Left lung (tissue), 10 donors: ENCODE data around the gene MED26. TPM values are rescaled to one million over a fixed set of nuclear protein-coding genes. Genes with fewer than 3 reads are reported as not detected.

ENCODE experiments used
- ATAC-seq: fragments of 200-7000 bp; cut with Tn5 transposase; one replicate; pipeline ENCODE4 v1.9.1; 2020; ENCODE audit warnings: moderate library complexity
- DNase-seq, 4 donors: peaks; one replicate each; pipeline ENCODE4 v3.0.0-alpha.2; 2013 to 2020
- H3K27ac ChIP-seq, 2 donors: fragments of 200-600 bp; sonication (generic) in 1 of 2; one replicate each; pipeline versions ENCODE4 v1.5.0 to v1.8.0; 2020 to 2021
- H3K27me3 ChIP-seq, 2 donors: fragments of 200-600 bp; sonication (generic) in 1 of 2; one replicate each; pipeline versions ENCODE4 v1.5.0 to v1.8.0; 2020 to 2021
- H3K36me3 ChIP-seq, 2 donors: fragments of 200-600 bp; sonication (generic) in 1 of 2; one replicate each; pipeline versions ENCODE4 v1.5.0 to v1.8.0; 2020 to 2021
- H3K4me1 ChIP-seq, 2 donors: fragments of 200-600 bp; one replicate each; pipeline ENCODE4 v1.8.0; 2021
- H3K4me3 ChIP-seq, 2 donors: fragments of 200-600 bp; sonication (generic) in 1 of 2; one replicate each; pipeline versions ENCODE4 v1.5.0 to v1.8.0; 2020 to 2021; ENCODE audit warnings: mild to moderate bottlenecking in 1 of 2
- H3K9me3 ChIP-seq, 2 donors: fragments of 200-600 bp; sonication (generic) in 1 of 2; one replicate each; pipeline versions ENCODE4 v1.5.0 to v1.8.0; 2020 to 2021
- intact Hi-C, 2 donors: fragments of 100-400 bp; cut with DNase I; formaldehyde crosslinking; loops; one replicate each; pipeline versions ENCODE4 v1.11.2 to v1.14.2; 2022
- polyA plus RNA-seq, 6 donors: library from polyadenylated mRNA; unstranded; fragments of 120-200 nt; gene quantifications; one replicate each; pipeline ENCODE4 v1.2.1, GENCODE V29; 2013; ENCODE audit not compliant: insufficient read length in 6 of 6
- total RNA-seq, 2 donors: library from RNA; stranded (reverse); fragmentation: NEBNext Ultra II Directional; extraction: Animal tissue kit (Norgen Biotek cat#: 25700); gene quantifications; one replicate each; pipeline ENCODE4 v1.2.1, GENCODE V29; 2021
- TF ChIP-seq, protein P1 (sequence below), 2 donors: fragments of 200-600 bp; sonication (generic) in 1 of 2; IDR thresholded peaks; one replicate each; pipeline versions ENCODE4 v1.5.0 to v1.8.0; 2021; ENCODE audit warnings: antibody characterized with exemption in 2 of 2
- donor health status: DM: no; HTN: yes; CAD: no.
- donor health status: DM: no; HTN: no; CAD: no.

MED26 gene
- total and polyA plus RNA-seq, 8 donors = 7.0 to 10.3 (median 8.8) TPM

DNA sequence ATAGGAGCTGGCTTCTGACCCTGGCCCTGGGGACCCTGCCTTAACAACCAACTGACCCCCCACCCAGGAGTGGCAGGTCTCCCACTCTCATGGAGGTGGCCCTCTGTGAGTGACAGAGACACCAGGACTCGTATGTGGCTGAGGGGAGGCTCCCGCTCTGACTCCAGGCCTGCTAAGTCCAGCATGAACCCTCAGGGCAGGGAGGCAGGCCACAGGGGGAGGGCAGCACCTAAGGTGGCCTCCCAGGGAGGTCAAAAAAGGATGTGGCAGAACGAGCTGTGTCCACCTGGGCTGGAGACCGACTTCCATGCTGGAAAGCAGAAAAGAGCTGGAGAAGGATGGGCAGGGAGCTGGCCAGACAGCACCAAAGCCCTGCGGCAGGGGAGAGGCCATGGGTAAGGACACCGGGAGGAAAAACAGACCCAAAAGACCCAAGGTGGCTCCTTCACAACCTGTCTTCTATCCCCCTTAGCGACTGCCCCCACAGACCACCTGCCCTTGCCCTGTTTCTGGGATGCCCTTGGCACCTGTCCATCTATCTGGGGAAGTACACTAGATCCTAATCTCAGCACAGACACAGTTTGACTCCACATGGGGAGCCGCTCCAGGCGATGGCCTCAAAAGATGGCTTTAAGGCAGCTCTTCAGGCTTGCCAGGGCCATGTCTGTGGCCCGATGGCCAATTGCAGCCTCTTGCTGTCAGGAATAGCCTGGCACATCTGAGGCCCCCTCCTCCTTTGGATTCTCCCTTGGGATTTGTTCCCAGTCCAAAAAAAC, 45.3 kb downstream of the MED26 start:
- Histone ChIP-seq H3K4me3 (no peak overlapping the region), H3K4me1 (peaks cover 24 to 74% of the 10 kb centered on the region in 2 donors), H3K9me3 (no peaks in the 10 kb centered on the region), H3K27me3 (no peaks in the 10 kb centered on the region), H3K36me3 (peaks cover 0 to 12% of the 10 kb centered on the region in 2 donors), H3K27ac (no peak overlapping the region)
- no peak for ATAC-seq
- peak in 1 of 4 donors; percentile 34 for DNase-seq
- intact Hi-C loops = no loop called here
- TF ChIP-seq, protein P1, sequence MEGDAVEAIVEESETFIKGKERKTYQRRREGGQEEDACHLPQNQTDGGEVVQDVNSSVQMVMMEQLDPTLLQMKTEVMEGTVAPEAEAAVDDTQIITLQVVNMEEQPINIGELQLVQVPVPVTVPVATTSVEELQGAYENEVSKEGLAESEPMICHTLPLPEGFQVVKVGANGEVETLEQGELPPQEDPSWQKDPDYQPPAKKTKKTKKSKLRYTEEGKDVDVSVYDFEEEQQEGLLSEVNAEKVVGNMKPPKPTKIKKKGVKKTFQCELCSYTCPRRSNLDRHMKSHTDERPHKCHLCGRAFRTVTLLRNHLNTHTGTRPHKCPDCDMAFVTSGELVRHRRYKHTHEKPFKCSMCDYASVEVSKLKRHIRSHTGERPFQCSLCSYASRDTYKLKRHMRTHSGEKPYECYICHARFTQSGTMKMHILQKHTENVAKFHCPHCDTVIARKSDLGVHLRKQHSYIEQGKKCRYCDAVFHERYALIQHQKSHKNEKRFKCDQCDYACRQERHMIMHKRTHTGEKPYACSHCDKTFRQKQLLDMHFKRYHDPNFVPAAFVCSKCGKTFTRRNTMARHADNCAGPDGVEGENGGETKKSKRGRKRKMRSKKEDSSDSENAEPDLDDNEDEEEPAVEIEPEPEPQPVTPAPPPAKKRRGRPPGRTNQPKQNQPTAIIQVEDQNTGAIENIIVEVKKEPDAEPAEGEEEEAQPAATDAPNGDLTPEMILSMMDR (IDR thresholded peaks at IDR 0.05) = no peak

DNA sequence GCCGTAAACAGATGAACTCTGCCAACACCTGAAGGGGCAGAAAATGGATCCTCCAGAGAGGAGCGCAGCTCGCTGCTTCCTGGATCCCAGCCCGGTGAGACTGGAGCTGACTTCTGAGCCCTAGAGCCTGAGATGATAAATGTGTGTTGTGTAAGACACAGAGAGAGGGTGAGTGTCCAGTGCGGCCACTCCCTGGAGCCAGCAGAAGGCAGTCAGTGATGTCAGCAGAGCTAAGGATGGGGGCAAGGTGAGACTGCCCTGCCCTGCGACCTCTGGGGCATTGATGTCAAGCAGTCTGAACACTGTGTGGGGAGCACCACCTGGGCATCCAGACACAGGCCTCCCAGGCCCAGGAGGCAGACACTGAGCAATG, 46.0 kb downstream of the MED26 start:
- Histone ChIP-seq H3K9me3 (no peaks in the 10 kb centered on the region), H3K36me3 (peaks cover 0 to 20% of the 10 kb centered on the region in 2 donors), H3K27ac (no peak overlapping the region), H3K27me3 (no peaks in the 10 kb centered on the region), H3K4me3 (no peak overlapping the region), H3K4me1 (peaks cover 18 to 72% of the 10 kb centered on the region in 2 donors)
- ATAC-seq (no peak), DNase-seq (peak in 1 of 4 donors; percentile 50)
- intact Hi-C loops = no loop called here
- TF ChIP-seq, protein P1 (IDR thresholded peaks at IDR 0.05) = no peak

DNA sequence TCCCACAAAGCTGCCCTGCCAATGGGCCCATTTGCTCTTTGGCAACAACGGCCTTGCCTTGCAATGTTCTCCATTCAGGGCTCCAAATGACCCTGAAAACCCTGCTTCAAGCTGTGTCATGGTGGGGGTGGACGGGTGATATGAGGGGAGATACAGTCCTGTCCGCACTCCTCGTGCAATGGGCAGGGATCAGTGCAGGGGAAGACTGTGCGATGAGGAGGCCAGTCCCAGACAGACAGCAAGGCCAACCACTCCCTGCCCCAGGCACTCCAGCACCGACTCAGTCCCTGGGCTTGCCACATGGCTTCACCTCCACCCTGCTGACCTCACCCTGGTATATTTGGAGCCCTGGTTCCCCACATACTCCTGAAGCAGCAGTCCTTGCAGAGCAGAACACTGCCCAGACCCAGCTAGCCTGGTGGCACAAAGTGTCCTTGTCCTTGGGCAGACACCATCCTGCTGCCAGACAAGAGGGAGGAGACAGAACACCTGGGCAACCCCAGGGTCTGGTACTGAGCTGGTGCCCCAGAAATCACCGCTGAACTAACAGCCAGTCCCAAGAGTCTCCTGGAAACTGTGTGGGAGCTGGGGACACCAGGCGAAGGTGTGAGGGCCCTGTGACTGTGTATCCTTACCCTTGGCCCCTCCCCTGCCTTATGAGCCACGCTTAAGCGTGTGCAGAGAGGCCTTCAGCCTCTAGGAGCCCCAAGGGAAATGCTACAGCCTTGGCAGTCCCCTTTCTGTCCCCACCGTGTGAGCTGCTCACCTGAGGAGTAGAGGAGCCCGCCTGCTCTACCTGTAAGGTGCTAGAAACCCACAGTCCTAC, 46.6 kb downstream of the MED26 start:
- Histone ChIP-seq H3K27ac (no peak overlapping the region), H3K27me3 (no peaks in the 10 kb centered on the region), H3K4me1 (peaks cover 18 to 66% of the 10 kb centered on the region in 2 donors), H3K4me3 (no peak overlapping the region), H3K36me3 (peaks cover 0 to 26% of the 10 kb centered on the region in 2 donors), H3K9me3 (no peaks in the 10 kb centered on the region)
- no peak for ATAC-seq
- DNase-seq = peak in 1 of 4 donors; percentile 43
- intact Hi-C loops = no loop called here
- TF ChIP-seq, protein P1 (IDR thresholded peaks at IDR 0.05) = no peak

DNA sequence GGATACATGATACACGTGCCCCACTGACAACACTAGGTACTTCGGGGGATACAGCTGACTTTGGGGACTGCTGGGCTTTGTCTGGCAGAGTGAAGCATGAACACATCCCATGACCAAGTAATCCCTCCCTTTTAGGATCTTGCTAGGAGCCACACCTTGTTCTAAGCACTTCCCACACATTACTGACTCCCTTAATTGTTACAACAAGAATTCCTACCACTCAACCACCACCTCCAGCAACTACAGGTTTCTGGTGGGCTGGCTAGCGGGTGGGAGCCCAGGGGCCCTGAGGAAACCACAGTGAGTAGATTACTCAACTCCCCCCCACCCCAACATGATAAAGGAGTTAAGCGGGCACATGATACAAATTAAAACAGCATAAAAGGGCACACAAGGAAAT, 48.6 kb downstream of the MED26 start:
- Histone ChIP-seq H3K36me3 (peaks cover 0 to 40% of the 10 kb centered on the region in 2 donors), H3K9me3 (no peaks in the 10 kb centered on the region), H3K4me3 (no peak overlapping the region), H3K27me3 (no peaks in the 10 kb centered on the region), H3K4me1 (peaks cover 12 to 54% of the 10 kb centered on the region in 2 donors), H3K27ac (no peak overlapping the region)
- intact Hi-C loops = loop anchor here in 1 of 2 donors (10.0 kb wide), 1 partner anchor 45 kb away; the partner anchor contains the start of gene MED26
- ATAC-seq (no peak), DNase-seq (no peak)
- TF ChIP-seq, protein P1 (IDR thresholded peaks at IDR 0.05) = no peak

DNA sequence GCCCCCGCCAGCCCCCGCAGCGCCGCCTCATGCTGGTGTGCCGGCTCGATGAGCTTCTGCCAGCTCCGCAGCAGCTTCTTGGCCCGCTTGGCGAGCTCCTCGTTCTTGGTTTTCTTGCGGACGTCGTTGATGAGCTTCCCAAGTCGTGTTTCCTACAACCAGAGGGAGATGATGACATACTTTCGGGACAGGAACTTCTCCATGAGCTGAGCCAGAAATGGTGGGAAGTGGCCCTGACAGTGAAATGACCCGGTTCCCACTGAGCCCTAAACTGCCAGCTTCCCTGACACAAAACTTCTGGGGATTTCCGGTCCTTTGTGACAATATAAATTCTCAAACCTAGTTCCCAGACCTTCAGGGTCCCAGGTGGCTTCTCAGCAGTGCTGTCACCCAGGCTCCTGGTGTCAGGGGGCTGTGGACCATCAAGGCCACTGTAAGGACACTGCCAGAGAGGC, 50.4 kb downstream of the MED26 start:
- Histone ChIP-seq H3K9me3 (no peaks in the 10 kb centered on the region), H3K36me3 (peaks cover 0 to 40% of the 10 kb centered on the region in 2 donors), H3K4me3 (no peak overlapping the region), H3K27me3 (no peaks in the 10 kb centered on the region), H3K4me1 (peaks cover 15 to 52% of the 10 kb centered on the region in 2 donors), H3K27ac (no peak overlapping the region)
- DNase-seq = no peak
- intact Hi-C loops = loop anchor here in 1 of 2 donors (10.0 kb wide), 1 partner anchor 47 kb away; the partner anchor contains the start of gene MED26
- TF ChIP-seq, protein P1 (IDR thresholded peaks at IDR 0.05) = no peak
- ATAC-seq = no peak
